GM21528 (cell line): Measurements from ENCODE around the gene COL4A5.
"Not testable (repeated sequence)": the region's sequence is repeated elsewhere in the genome, so short reads cannot be mapped to it uniquely, and the experiment has no call there.

Experiments
- ATAC-seq: cut with Tn5 transposase; IDR thresholded peaks from one replicate; pipeline ENCODE4 v1.9.1; 2021; ENCODE audit warnings: mild to moderate bottlenecking, moderate library complexity; ENCODE audit not compliant: unreplicated experiment, low FRiP score

The COL4A5 gene

DNA sequence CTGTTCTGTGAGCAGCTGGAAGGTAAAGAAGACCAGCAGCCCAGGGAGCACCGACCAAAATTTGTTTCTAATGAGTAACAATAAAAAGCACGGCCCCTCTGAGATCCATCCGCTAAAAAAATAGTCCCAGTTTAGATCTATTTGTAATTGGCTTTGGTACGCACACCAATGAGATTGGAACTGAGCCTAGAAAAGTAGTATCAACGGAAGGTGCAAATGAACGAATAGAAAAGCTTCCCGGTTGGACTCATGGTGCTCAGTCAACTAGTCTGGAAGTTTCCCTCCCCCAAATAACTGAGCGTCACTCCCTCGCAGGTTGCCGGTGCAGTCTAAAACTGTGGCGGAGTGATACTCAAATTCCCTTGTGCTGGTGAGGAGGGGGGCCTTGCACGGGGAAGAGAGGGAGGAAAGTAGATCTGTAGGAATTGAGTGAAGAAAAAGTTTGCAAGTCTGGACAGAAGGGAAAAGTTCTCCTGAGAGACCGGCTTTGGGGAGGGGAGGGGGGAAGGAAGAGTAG is at the start of gene COL4A5:
Gene COL4A5 (plus strand): TSS at position 413 of the 517 bp plus-strand sequence. CDS start 288 bp downstream, outside the sequence.
- ATAC-seq: no peak

DNA sequence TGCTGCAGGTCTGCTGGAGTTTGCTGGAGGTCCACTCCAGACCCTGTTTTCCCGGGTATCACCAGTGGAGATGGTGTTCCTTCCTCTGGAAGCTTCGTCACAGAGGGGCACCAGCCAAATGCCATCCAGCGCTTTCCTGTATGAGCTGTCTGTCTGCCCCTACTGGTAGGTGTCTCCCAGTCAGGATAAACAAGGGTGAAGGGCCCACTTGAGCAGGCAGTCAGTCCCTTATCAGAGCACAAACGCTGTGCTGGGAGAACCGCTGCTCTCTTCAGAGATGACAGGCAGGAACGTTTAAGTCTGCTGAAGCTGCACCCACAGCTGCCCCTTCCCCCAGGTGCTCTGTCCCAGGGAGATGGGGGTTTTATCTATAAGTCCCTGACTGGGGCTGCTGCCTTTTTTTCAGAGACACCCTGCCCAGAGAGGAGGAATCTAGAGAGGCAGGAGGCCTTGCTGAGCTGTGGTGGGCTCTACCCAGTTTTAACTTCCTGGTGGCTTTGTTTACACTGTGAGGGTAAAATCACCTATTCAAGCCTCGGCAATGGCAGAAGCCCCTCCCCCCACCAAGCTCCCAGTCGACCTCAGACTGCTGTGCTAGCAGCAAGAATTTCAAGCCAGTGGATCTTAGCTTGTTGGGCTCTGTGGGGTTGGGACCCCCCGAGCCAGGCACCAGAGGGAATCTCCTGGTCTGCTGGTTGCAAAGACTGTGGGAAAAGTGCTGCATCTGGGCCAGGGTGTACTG is 48.5 kb upstream of the COL4A5 start:
- not testable (repeated sequence) for ATAC-seq

DNA sequence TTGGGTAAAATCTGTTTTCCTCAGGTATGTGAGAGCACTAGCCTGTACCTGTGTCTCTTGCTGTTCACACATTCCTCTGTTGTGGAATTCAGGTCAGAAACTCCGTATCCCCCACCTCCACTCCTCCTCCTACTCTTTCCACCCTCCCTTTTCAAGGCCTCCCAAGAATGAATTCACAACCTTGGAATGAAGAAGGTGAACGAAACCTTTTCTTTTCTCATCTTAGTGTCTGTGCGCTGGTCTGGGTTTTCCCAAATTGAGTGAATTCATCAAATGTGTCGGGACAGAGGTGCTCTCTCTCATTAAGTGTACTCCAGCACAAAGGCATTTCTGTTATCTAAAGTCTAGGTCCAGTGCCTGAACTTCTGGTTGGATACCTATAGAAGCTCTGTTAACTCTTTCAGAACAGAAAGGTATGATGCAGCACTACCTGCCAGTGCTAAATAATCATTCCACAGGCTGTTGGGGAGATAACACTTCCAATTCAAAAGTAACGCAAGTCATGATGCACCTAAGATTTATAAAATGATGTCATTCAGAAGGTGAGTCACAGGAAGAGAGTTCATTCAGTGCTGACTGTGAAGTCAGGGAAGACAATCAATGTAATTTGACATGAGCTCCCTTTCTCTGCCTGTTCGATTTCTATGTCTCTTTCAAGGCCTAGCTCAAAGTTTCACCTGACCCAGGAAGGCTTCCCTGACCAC is 43.3 kb upstream of the COL4A5 start:
- no peak for ATAC-seq

DNA sequence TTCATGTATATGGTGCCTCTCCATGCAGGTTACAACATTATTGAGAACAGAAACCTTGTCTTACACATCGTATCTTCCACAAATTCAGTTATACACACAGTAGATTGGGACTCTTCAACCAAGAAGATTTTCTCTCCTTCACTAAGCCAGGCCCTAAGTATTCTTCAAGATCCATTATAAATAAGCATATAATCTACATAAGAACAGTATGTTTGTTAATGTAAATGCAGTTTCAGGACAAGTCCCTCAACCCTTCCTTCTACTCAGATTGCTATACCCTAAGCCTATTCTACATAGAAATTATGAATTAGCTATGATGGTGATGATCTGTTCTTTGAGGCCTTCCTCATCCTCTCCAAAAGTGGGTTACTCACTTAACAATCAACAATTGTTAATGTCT is 42.7 kb upstream of the COL4A5 start:
- no peak for ATAC-seq

DNA sequence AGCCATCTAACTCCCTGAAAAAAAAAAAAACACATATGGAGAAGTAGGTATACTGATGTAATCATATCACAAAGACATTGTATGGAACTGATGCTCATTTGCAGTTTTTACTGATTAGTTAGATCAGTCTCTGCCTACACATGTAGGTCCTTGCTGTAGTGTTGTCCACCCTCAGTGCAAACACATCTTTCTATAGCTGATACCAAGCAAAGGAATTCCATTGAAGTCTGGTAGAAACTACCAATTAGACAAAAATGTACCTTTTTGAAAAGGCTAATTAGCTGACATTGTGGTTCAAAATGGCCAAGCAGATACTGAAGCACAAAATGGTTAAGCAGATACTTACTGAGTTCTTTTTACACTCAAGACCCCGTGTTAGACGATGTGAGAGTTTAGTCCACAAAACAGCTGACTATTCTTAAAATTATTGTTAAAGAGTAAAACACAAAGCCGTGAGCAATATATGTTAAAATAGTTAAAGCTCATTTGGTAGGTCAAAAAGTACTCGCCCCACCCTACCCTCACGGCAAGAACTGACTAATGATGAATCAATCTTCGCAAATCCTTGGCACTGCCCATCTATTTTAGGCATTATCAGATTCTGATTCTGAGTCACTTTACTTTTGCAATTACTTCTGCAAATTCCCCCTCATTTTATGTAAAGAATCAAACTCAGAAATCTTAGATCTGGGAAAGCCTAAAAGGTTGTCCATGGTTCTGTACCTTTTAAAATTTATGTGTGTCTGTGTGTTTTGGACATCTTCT is 41.8 kb upstream of the COL4A5 start:
- ATAC-seq: no peak

DNA sequence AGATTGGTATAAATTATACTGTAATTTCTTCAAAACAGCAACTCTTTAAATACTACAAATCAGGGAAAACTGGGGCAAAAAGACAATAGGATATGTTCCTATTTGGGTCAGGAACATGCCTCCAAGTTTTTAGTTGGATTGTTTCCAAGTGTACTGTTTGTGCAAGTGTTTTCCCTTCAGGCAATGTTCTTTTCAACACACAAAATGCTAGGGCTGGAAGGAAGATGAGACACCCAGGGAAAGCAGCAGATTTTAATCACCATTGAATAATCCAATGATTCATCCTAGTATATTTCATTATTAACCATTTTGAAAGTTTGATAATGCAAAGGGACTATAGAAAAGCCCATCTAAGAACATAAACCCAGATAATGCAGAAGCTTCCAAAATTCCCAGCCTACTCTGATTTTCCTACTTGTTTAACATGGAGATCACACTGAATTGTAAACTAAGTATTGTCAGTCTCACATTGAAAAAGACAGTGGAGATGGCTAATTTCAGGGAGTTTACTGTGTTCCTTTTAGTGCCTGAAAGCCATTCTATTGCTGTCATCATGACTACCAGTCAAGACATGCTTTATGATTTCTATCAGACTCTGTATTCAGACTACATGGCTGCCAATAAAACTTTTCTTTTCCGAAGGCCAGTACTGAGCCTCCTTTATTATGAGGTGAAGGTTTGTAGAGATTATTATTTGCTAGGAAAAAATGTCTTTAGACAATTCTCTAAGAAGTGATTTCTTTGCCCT is 40.0 kb upstream of the COL4A5 start:
- no peak for ATAC-seq

DNA sequence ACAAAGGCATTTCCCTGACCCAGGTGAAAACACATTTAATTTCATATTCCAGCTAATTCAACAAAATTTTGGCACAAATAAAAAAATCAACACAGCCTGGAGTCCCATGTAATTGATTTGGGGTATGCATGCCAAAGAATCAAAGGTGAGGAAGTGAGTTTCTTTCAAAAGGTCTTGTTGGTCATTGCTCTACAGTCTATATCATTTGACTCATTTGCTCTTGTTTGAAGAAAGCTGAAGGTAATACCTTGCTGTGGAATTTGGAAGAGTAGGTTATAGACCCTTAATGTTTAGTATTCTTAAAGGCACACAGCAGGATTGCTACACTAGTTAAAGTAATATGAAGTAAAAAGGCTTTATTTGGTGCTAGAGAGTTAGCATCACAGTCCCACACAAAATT is 26.9 kb upstream of the COL4A5 start:
- ATAC-seq: no peak

DNA sequence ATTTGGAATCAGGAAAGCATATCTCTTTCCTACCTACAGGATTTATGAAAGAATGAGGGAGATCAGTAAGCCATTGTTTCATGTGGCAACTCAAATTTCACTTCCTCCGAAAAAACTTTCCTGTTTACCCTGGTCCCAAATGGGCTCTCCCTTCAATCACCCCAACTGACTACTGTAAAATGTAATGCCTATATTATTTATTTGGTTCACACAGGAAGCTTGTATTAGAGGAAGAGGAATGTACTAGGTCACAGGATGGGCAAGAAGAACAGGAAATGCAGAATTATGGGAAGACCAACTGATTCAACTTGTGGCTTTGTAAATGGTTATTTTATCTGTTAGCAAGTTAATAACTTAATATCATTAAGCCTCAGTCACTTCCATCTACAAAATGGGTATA is 24.5 kb upstream of the COL4A5 start:
- ATAC-seq: no peak

DNA sequence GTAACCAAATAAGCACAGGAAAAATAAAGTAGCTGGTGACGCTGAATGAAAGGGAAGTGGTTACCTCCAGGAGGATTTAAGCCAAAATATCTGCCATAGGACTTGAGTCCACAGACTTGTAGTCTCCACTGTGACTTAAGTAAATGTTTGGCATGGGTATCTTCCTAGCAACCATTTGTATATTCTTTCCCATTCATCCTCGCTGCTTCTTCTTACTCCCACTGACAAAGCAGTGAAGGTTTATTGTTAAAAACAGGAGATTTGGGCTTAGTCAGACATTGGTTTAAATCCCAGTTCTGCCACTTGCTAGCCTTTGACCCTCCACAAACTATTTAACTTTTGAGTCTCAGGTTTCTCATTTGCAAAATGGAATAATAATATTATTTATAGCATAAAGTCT is 23.7 kb upstream of the COL4A5 start:
- ATAC-seq: no peak

DNA sequence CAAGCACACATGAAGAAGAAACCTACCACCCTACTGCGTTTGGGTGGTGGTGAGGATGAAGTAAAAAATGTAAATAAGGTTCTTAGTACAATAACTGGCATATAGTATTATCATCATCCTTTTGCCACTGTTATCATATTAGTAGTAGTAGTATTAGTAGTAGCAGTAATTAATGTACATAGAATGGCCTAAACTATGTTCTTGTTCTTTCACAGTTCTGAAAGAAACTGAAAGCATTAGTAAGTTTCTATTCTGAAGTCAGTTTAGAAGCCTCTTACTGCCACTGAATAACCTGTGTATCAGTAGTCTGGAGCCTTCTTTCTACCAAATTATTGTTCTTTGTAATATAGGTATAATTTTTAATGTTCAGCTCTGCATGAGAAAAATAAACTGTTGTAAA is 22.4 kb upstream of the COL4A5 start:
- no peak for ATAC-seq

DNA sequence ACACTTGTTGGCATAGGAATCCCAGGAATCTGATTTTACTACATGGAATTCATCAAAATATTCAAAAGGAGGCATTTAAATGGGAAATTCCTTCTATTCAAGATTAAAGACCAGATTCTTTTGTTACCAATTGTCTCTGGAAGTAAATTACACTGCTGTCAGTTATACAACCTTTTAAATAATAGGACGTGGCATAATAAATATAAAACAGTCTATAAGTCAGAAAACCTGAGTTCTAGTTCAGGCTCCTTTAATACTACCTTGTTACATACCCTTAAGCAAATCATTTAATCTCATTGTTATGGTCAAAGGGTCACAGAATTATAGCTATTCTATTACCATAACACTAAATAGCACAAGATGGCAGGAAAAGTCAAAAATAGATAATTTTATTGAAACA is 20.2 kb upstream of the COL4A5 start:
- ATAC-seq: no peak

DNA sequence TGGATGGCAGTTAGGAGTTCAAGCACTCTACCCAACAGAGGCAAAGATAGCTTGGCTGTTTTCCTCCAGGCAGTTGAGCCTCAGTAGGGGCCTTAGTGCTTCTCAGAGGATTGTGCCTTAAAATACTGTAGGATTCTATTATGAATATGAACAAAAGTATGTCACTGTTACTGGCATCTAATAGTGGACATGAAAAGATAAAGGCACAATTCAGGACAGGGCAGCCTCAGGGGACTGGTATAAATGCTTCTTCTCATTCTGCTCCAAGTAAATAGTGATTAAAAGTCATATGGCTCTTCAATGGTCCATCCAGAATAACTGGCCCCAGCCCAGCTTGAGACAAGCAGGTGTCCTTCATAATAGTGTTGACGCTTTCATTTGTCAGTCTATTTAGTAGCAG is 19.2 kb upstream of the COL4A5 start:
- no peak for ATAC-seq

DNA sequence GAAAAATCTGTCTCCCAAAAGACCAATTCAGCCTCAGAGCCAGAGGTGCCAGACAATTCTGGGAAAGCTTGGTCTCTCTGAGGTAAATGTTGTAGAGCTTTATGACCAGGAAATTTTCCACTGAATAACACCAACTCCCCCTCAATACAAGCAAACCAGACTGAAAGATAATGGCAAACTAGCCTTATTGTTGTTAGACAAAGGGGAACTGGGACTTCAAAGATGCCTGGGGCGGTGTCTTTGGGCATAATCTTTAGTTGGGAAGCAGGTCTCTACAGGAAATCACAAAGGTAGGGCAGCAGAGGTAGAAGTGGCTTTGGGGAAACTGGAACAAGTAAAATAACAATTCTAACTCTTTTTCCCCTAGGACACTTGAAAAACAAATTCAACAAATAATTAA is 13.4 kb upstream of the COL4A5 start:
- no peak for ATAC-seq

DNA sequence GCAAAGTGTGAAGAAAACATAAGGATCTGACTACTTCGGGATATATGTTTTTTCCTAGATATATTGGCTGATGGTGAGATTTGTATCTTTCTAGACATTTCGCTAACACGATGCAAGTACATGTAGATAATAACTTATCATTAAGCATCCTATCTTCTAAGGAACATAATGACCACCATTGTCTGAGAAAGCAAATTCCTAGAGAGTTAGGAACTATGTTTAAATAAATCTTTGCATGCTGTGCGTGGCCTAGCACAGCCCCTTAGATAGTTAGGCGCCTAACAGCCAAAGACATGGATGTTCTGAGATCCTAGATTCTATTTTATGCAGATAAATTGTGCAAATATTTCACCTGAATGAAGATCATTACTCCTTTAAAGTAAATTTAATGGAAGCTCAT is 4.4 kb upstream of the COL4A5 start:
- ATAC-seq: no peak

DNA sequence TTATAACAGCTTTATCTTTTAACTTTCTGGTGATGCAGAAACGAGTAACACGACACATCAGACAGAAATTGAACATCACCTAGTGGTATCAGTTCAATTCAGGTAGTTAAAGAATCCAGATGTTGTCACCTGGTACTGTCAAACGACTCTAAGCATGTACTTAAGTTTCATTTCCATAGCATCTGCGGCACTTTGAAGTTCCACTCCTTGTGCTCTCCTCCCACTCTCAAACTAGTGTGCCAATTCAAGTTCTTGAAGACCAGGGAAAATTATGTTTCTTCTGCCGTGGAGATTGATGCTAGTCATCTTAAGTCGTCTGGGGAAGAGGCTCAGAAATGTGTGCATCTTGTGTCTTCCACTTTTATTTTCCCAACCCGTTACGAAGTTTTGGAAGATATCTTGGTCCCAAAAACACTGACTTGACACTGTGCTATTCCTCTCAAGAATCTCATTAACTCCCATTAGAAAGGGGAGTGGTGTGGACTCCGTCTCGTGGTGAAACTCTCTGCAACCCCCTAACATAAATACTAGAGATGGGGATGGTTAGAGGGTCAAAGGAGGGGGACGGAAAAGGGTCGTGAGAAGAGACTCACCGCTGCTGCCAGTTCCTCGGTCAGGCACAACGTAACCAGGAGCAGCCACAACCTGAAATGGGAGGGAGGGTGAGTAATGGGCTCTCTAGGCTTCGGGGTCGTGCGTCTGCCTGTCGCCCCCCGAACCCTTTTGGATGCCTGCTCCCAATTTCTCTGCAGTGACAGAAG is 2.1 kb upstream of the COL4A5 start:
- no peak for ATAC-seq

DNA sequence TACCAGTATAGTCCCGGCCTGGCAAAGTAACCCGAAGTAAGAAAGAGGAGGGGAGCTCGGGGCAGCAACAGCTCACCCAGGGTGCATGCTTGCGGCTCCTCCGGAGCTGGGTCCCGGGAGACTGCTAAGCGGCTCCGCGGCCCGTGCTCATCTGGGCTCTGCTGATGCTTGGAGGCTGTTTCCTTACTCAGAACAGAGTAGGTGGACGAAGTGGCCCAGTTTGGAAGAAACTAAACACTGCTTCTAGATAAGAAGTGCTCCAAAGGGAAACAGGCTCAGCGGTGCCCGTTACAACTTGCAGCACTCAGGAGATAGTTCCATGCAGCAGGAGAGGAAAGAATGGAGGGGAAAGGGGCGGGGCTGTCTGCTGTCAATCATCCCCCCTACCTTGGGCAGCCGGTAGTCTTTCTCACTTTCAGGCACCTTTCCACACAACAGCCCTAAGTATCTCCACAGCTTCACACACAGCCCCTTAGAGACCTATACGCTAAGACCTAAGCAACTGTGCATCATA is 1.5 kb upstream of the COL4A5 start, which contains the start of gene COL4A6:
Gene COL4A6 (minus strand): TSS at position 313 of the 514 bp plus-strand sequence. CDS start 226 bp downstream, at position 87.
- ATAC-seq: no peak

DNA sequence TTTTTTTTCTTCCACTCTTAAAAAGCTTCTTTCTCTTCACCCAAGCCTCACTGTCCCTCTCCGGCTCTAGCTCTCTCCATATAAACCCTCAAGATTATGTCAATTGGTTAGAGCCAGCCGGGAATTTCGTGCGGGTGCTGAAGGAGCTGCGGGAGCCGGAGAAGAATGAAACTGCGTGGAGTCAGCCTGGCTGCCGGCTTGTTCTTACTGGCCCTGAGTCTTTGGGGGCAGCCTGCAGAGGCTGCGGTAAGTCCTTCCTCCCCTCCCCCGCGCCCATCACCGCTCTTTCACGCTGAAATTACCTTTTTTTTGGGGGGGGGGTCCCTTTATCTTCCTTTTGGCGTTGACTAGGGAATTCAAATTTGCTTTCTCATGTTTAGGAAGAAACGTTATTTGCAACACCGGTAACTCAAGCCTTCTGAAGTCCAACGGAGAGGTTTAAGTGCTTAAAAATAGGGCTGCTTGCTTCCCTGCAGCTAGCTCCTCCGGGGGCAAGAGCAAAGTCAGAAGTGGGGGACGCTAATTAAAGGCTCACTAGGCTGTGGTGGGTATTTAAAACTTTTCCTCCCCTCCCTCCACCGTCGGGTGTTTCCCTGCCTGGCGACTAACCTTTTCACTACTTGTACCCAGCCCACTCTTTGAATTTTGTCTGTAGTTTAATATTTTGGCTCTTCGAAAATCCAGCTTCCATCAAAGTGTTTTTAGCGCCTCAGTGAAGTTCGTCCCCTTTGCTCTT is 491 bp downstream of the COL4A5 start:
- no peak for ATAC-seq

DNA sequence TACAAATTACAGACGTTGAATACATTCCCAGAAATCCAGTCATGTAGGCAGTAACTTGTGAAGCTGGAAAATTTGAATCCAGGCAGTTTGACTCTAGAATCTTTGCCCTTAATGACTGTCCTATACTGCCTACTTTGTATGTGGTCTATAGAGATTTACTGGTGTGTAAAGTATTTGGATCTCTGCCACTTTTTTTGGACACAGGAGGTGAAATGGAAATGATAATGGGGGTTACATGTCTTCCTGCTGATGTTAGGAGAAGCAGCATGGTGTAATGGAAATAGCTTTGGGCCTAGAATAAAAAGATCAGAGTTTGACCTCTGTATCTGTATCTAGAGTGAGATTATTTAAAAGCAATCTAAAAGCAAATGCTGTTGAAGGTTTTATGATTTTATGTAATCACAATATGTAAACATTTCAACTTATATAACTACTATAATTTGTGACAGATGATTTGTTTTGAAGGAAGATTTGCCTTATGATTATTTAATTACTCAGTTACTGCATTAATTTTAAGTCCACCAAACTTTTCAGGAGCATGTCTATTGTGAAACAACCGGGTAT is 3.3 kb downstream of the COL4A5 start:
- ATAC-seq: no peak
